GM10248 (cell line): ENCODE data around the gene ACSS1.

Source experiments
- CTCF ChIA-PET: fragments of 300-600 bp; sonication (Branson Sonifier 250); formaldehyde crosslinking; extraction: SDS; loops from one replicate; lab custom pipeline; 2021; ENCODE audit warnings: antibody characterized with exemption; lab: Yijun Ruan, JAX
- POLR2A ChIA-PET: fragments of 350-650 bp; sonication (Branson Sonifier 250); formaldehyde crosslinking; extraction: SDS; loops from one replicate; lab custom pipeline; 2020; ENCODE audit warnings: antibody characterized with exemption; lab: Yijun Ruan, JAX
- DNase-seq: peaks from one replicate; pipeline ENCODE4 v3.0.0; 2012; ENCODE audit errors: extremely low spot score
- TF ChIP-seq, protein P1 (sequence below): IDR thresholded peaks from 2 replicates; pipeline ENCODE4 v1.5.1; 2012; ENCODE audit warnings: mild to moderate bottlenecking, low read depth; ENCODE audit errors: extremely low read depth, missing control alignments, control extremely low read depth

ACSS1 gene

DNA sequence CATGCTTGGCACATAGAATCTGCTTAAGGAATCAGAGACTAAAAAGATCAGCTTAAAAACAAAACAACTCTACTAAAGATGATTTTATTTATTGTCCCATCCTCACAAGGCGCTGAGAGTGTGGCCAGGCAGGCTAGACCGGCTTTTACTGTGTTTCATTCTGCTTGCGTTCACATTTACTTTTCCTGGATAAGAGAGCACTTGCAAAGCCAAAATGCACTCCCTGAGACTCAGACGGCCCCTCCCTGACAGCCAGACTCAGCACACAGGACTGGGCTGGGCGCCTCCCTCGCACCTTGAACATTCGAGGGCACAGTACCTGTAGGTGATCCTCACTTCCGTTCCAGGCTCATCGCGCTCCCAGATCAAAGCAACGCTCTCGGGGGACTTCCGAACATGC is 10.2 kb downstream of the ACSS1 start:
- TF ChIP-seq, protein P1, sequence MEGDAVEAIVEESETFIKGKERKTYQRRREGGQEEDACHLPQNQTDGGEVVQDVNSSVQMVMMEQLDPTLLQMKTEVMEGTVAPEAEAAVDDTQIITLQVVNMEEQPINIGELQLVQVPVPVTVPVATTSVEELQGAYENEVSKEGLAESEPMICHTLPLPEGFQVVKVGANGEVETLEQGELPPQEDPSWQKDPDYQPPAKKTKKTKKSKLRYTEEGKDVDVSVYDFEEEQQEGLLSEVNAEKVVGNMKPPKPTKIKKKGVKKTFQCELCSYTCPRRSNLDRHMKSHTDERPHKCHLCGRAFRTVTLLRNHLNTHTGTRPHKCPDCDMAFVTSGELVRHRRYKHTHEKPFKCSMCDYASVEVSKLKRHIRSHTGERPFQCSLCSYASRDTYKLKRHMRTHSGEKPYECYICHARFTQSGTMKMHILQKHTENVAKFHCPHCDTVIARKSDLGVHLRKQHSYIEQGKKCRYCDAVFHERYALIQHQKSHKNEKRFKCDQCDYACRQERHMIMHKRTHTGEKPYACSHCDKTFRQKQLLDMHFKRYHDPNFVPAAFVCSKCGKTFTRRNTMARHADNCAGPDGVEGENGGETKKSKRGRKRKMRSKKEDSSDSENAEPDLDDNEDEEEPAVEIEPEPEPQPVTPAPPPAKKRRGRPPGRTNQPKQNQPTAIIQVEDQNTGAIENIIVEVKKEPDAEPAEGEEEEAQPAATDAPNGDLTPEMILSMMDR, result no peak
- DNase-seq, result no peak
- POLR2A ChIA-PET, result no interaction called here
- CTCF ChIA-PET, result interaction anchor here (1.3 to 1.5 kb wide), 2 partner anchors 11 to 15 kb away, joined by 3 to 5 read pairs; no protein-coding TSS in a partner anchor

GRCh38 chr20:25046736-25047666 is 10.9 kb downstream of the ACSS1 start:
- DNase-seq, result no peak
- ChIA-PET CTCF (interaction anchor here (0.8 to 1.5 kb wide), 3 partner anchors 9 to 16 kb away, joined by 3 to 5 read pairs (median 3); no protein-coding TSS in a partner anchor), POLR2A (no interaction called here)
- TF ChIP-seq, protein P1, result no peak

- CTCF ChIA-PET, result interaction anchor here (0.8 kb wide), 1 partner anchor 9 kb away, joined by 3 read pairs; no protein-coding TSS in a partner anchor
- TF ChIP-seq, protein P1, result no peak
- DNase-seq, result no peak
- POLR2A ChIA-PET, result no interaction called here
These were observed 11.7 kb downstream of the ACSS1 start for GRCh38 chr20:25046181-25046641.

GRCh38 chr20:25045343-25045712 is 12.6 kb downstream of the ACSS1 start:
- TF ChIP-seq, protein P1, result no peak
- no peak for DNase-seq
- ChIA-PET POLR2A (no interaction called here), CTCF (interaction anchor here (1.0 to 2.1 kb wide), 4 partner anchors 9 to 33 kb away, joined by 3 to 6 read pairs (median 3); no protein-coding TSS in a partner anchor)

- no peak for DNase-seq
- TF ChIP-seq, protein P1, result no peak
- CTCF ChIA-PET, result interaction anchor here (1.0 to 2.1 kb wide), 6 partner anchors 10 to 46 kb away, joined by 3 to 6 read pairs (median 4); no protein-coding TSS in a partner anchor
- POLR2A ChIA-PET, result no interaction called here
These were observed 13.1 kb downstream of the ACSS1 start for GRCh38 chr20:25044660-25045342.

DNA sequence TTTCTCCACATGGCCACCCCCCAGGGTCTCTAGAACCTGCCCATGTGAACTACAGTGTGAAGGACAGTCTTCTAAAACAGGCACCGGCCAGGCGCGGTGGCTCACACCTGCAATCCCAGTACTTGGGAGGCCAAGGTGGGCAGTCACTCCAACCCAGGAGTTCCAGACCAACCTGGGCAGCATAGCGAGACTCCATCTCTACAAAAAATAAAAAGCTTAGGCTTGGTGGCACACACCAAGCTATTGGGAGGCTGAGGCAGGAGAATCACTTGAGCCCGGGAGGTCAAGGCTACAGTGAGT is 13.7 kb downstream of the ACSS1 start:
- TF ChIP-seq, protein P1, result no peak
- ChIA-PET CTCF (interaction anchor here (1.3 to 2.1 kb wide), 6 partner anchors 10 to 46 kb away, joined by 3 to 6 read pairs (median 6); no protein-coding TSS in a partner anchor), POLR2A (no interaction called here)
- DNase-seq, result no peak
